OCI-LY7 (cell line): ENCODE data around the gene ALOX5AP. TPM values are rescaled to one million over a fixed set of nuclear protein-coding genes. Genes with fewer than 3 reads are reported as not detected.

ENCODE experiments used
- BruUV-seq: library from RNA; stranded (reverse); fragments of 400-500 nt; replicated peaks from 2 replicates; lab custom pipeline; 2021; lab: Mats Ljungman, UMichigan
- CTCF ChIA-PET: fragments of 300-600 bp; sonication (Branson Sonifier 250); formaldehyde crosslinking; loops from one replicate; lab custom pipeline; 2022; ENCODE audit warnings: antibody characterized with exemption; ENCODE audit not compliant: unreplicated experiment; lab: Charles Lee
- POLR2A ChIA-PET: fragments of 300-600 bp; sonication (Branson Sonifier 250); formaldehyde crosslinking; loops from one replicate; lab custom pipeline; 2022; ENCODE audit warnings: antibody characterized with exemption; lab: Charles Lee
- DNase-seq: peaks from one replicate; pipeline ENCODE4 v3.0.0-alpha.2; 2015; ENCODE audit warnings: low spot score
- H2AFZ ChIP-seq: fragments of 200-600 bp; sonication (generic), shearing (Covaris generic); 2 replicates; pipeline ENCODE4 v1.6.1; 2014; ENCODE audit warnings: mild to moderate bottlenecking, antibody characterized with exemption, low read length, moderate library complexity
- H3K27ac ChIP-seq: fragments of 200-600 bp; sonication (generic); 2 replicates; pipeline ENCODE4 v1.5.1; 2014; ENCODE audit warnings: mixed run types, low read depth, mild to moderate bottlenecking, moderate library complexity, low read length, inconsistent platforms; ENCODE audit not compliant: poor library complexity, severe bottlenecking
- H3K36me3 ChIP-seq: fragments of 200-600 bp; sonication (generic); 2 replicates; pipeline ENCODE4 v1.6.1; 2014; ENCODE audit warnings: mild to moderate bottlenecking, antibody characterized with exemption, low read length, moderate library complexity, mixed read lengths; ENCODE audit not compliant: insufficient read depth
- H3K4me1 ChIP-seq: fragments of 200-600 bp; sonication (generic); 2 replicates; pipeline ENCODE4 v1.5.1; 2014; ENCODE audit warnings: mild to moderate bottlenecking, low read length; ENCODE audit not compliant: insufficient read depth, poor library complexity, severe bottlenecking
- H3K4me2 ChIP-seq: fragments of 200-600 bp; sonication (generic); 2 replicates; pipeline ENCODE4 v1.6.1; 2014; ENCODE audit warnings: mild to moderate bottlenecking, low read length
- H3K4me3 ChIP-seq: fragments of 200-600 bp; sonication (generic); 2 replicates; pipeline ENCODE4 v1.5.1; 2014; ENCODE audit warnings: mild to moderate bottlenecking, low read depth, low read length; ENCODE audit not compliant: poor library complexity, severe bottlenecking
- H3K79me2 ChIP-seq: fragments of 200-600 bp; sonication (generic); 2 replicates; pipeline ENCODE4 v1.6.1; 2016; ENCODE audit warnings: low read depth, mild to moderate bottlenecking, low read length, moderate library complexity, mixed read lengths; ENCODE audit not compliant: insufficient read depth
- H3K9me2 ChIP-seq: fragments of 200-600 bp; sonication (generic); 2 replicates; pipeline ENCODE4 v1.6.1; 2016; ENCODE audit warnings: mild to moderate bottlenecking, low read length, mixed read lengths; ENCODE audit not compliant: insufficient read depth
- H3K9me3 ChIP-seq: fragments of 200-600 bp; sonication (generic); 2 replicates; pipeline ENCODE4 v1.6.1; 2014; ENCODE audit warnings: mild to moderate bottlenecking, mixed run types, low read length, mixed read lengths
- H4K20me1 ChIP-seq: fragments of 200-600 bp; sonication (generic); 2 replicates; pipeline ENCODE4 v1.6.1; 2014; ENCODE audit warnings: mild to moderate bottlenecking, antibody characterized with exemption, low read length, moderate library complexity, mixed read lengths; ENCODE audit not compliant: insufficient read depth
- CTCF ChIP-seq: fragments of 200-600 bp; sonication (generic); conservative IDR thresholded peaks from 2 replicates; pipeline ENCODE4 v1.5.1; 2014; ENCODE audit warnings: mild to moderate bottlenecking, antibody characterized with exemption, low read length, moderate library complexity, mixed read lengths
- EZH2phosphoT487 ChIP-seq: fragments of 200-600 bp; sonication (generic); IDR thresholded peaks from 2 replicates; pipeline ENCODE4 v1.6.1; 2018; ENCODE audit warnings: low read depth, borderline replicate concordance, mild to moderate bottlenecking, mixed run types, antibody characterized with exemption, low read length, moderate library complexity, mixed read lengths
- intact Hi-C: fragments of 100-400 bp; cut with micrococcal nuclease; formaldehyde crosslinking; loops from one replicate; pipeline ENCODE4 v1.10.0; 2022; ENCODE audit not compliant: unreplicated experiment
- total RNA-seq, 2 experiments: library from RNA; depleted of rRNA in 1 of 2; stranded (reverse); fragments of >200 nt in 1 of 2; shearing (Covaris generic) in 1 of 2; gene quantifications; 2 replicates each; pipeline ENCODE4 v1.2.3, GENCODE V29; 2014 to 2022

ALOX5AP gene
- total RNA-seq, 2 experiments from 2014 or later = 89.9 to 90.9 TPM

- H2AFZ ChIP-seq = no peak overlapping the region
- no peaks in the 10 kb centered on the region for H3K36me3 ChIP-seq
- H3K79me2 ChIP-seq = no peaks in the 10 kb centered on the region
- ChIA-PET POLR2A (interaction anchor here (1.7 kb wide), 1 partner anchor 62 kb away, joined by 3 read pairs; no protein-coding TSS in a partner anchor), CTCF (no interaction called here)
- DNase-seq = no peak
- intact Hi-C loops = no loop called here
- no TSS peak for BruUV-seq
- H3K9me3 ChIP-seq = no peaks in the 10 kb centered on the region
- no peaks in the 10 kb centered on the region for H4K20me1 ChIP-seq
- no peaks in the 10 kb centered on the region for H3K9me2 ChIP-seq
- no peak overlapping the region for H3K27ac ChIP-seq
- no peak overlapping the region for H3K4me3 ChIP-seq
- H3K4me2 ChIP-seq = no peak overlapping the region
- no peak for TF ChIP-seq CTCF
- TF ChIP-seq EZH2phosphoT487 = no peak
- H3K4me1 ChIP-seq = no peaks in the 10 kb centered on the region
Observed at GRCh38 chr13:30798776-30799355, 63.5 kb downstream of the ALOX5AP start.

DNA sequence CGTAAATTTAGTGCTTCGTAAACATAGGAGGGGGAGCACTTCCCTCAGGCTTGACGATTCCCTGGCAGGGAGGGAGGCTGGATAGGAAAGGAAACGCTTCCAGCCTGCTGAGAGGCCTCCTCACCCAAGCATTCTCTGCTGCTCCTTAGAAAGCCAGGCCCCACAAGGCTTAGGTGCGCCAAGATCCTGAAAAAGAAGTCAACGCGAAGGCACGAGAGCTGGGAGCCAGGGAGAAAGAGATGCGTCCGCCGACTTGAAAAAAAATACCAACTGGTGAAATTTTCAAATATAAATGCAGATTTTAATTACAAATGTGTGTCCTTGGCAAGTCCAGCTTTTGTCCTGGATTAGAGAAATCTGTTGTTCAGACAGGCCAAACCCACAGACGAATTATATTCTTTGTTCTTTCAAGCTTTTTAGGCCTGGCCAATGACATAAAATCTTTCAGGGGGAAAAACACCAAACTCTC is 64.0 kb downstream of the ALOX5AP start:
- H3K9me2 ChIP-seq = no peaks in the 10 kb centered on the region
- POLR2A ChIA-PET = no interaction called here
- H3K27ac ChIP-seq = no peak overlapping the region
- H3K4me3 ChIP-seq = no peak overlapping the region
- TF ChIP-seq EZH2phosphoT487 (no peak), CTCF (no peak)
- CTCF ChIA-PET = no interaction called here
- DNase-seq = no peak
- no peaks in the 10 kb centered on the region for H3K4me1 ChIP-seq
- no peaks in the 10 kb centered on the region for H3K36me3 ChIP-seq
- H3K4me2 ChIP-seq = no peak overlapping the region
- H3K79me2 ChIP-seq = no peaks in the 10 kb centered on the region
- no peaks in the 10 kb centered on the region for H4K20me1 ChIP-seq
- H3K9me3 ChIP-seq = no peaks in the 10 kb centered on the region
- intact Hi-C loops = no loop called here
- no peak overlapping the region for H2AFZ ChIP-seq
- BruUV-seq = no TSS peak

DNA sequence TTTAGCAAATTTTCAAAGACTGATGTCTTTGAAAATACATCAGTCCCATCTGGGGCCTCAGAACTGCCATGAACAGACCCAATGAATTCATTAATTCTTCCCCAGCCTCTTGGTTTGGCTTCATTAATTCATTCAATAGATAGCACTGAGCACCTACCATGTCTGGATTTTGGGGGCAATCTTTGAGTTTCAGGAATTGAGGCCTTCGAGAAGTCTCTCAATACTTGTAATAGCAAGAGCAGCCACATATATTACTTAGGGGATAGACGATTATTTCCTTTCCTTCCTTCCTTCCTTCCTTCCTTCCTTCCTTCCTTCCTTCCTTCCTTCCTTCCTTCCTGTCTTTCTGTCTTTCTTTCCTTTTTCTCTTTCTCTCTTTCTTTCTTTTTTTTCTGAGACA is 64.8 kb downstream of the ALOX5AP start:
- ChIA-PET POLR2A (no interaction called here), CTCF (no interaction called here)
- H2AFZ ChIP-seq = no peak overlapping the region
- no peak overlapping the region for H3K27ac ChIP-seq
- no peak overlapping the region for H3K4me2 ChIP-seq
- no peaks in the 10 kb centered on the region for H3K9me3 ChIP-seq
- TF ChIP-seq EZH2phosphoT487 (no peak), CTCF (no peak)
- H3K9me2 ChIP-seq = no peaks in the 10 kb centered on the region
- intact Hi-C loops = loop anchor here (5.0 to 10.0 kb wide), 5 partner anchors 67 to 445 kb away; partner anchors contain the start of genes HMGB1 and USPL1
- H3K36me3 ChIP-seq = no peaks in the 10 kb centered on the region
- no TSS peak for BruUV-seq
- no peak overlapping the region for H3K4me3 ChIP-seq
- no peaks in the 10 kb centered on the region for H4K20me1 ChIP-seq
- H3K4me1 ChIP-seq = no peaks in the 10 kb centered on the region
- H3K79me2 ChIP-seq = no peaks in the 10 kb centered on the region
- no peak for DNase-seq
